PFSK-1 (cell line): ENCODE measurements around the gene UAP1L1.
A peak's percentile ranks its signal among the peaks of the same experiment; 100 is the strongest.

Experiments used
- FOXP2 ChIP-seq: optimal IDR thresholded peaks from 2 replicates; pipeline ENCODE3; 2011; ENCODE audit warnings: borderline replicate concordance, control low read depth, inconsistent platforms; ENCODE audit not compliant: insufficient read depth; ENCODE audit errors: extremely low read length, extremely low read depth
- POLR2AphosphoS5 ChIP-seq: IDR thresholded peaks from 2 replicates; pipeline ENCODE4 v1.6.1; 2012; ENCODE audit warnings: low read depth, mild to moderate bottlenecking, control low read depth, low read length, moderate library complexity
- SIN3A ChIP-seq: IDR thresholded peaks from 2 replicates; pipeline ENCODE4 v1.6.1; 2012; ENCODE audit warnings: mild to moderate bottlenecking, low read length, moderate library complexity, borderline replicate concordance; ENCODE audit not compliant: insufficient read depth
- TAF1 ChIP-seq: IDR thresholded peaks from 2 replicates; pipeline ENCODE4 v1.6.1; 2012; ENCODE audit warnings: low read length, control low read depth, borderline replicate concordance; ENCODE audit not compliant: insufficient read depth
- TF ChIP-seq, protein P1 (sequence below), 2 experiments: IDR thresholded peaks; 2 replicates each; pipeline versions ENCODE4 v1.6.1 to v1.8.0; 2011 to 2012; ENCODE audit warnings: low read depth in 2 of 2, low read length in 2 of 2, control low read depth in 1 of 2, inconsistent platforms in 1 of 2, mild to moderate bottlenecking in 1 of 2, moderate library complexity in 1 of 2; ENCODE audit not compliant: insufficient read depth in 1 of 2

Gene UAP1L1

DNA sequence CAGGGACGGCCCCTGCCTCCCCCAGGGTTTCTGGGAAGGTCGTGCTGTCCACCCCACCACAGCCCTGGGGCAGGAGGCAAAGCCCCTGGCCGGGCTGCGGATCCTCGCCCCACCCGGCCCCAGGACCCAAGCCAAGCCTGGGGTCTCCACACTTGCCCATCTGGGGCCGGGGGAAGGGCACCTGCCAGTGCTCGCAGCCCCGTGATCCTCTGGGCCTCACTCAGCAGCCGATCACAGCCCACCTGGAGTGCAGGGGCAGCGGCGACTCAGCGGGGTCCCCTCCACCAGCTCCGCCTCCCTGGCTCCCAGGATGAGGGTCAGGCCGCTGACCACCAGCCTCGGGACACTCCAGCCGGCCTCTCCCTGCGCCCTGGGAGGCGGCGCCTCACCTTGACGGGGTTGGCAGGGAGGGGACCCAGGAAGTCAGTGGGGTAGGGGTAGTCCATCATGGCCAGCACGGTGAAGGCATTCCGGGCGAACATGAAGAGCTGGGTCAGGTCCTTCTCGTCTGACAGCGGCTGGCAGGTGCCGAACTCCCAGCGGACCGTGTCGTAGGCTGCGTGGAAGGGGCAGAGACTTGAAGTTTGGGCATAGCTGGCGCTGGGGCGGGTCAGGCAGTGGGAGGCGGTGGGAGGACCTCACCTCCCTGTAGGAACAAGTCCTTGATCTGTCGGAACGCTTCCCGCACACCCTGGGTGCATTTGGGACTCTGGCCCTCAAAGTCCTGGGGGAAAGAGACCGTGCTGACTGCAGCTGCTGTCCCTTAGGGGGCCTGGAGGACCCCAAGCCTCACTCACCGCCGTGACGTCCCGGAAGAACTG lies 35.5 kb downstream of the UAP1L1 start:
- no peak for TF ChIP-seq FOXP2

DNA sequence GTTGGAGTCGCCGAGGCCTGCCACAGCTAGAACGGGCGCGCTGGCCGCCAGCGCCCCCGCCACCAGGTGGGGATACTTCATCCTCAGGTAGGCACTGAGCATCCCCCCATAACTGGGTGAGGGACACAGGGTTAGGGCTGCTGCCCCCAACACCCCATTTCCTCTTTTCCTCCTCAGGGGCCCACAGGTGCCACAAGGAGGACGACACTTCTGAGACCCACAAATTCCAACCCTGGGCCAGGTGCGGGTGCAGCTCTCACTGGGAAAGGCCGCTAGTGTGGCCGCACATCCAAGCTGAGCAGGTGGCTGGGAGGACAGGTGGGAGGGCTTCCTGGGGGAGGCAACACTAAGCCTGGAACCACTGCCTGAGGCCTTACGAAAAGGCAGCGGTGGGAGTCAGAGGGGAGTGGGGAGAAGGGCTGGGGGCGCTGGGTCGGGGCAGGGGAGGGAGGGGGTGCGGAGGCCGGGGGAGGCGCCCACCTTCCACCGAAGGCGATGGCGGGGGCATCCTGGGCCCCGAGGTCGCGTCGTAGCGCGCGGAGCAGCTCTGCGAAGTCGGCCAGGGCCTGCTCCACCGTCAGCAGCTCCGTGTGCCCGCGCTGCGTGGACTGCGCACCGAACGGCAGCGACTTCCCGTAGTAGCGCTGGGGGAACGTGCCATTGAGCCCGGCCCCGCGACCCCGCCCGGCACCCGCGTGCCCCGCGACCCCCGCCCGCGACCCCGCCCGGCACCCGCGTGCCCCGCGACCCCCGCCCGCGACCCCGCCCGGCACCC lies 36.3 kb downstream of the UAP1L1 start:
- no peak for TF ChIP-seq SIN3A
- TF ChIP-seq POLR2AphosphoS5, result no peak
- TF ChIP-seq TAF1, result no peak
- no peak for TF ChIP-seq FOXP2

DNA sequence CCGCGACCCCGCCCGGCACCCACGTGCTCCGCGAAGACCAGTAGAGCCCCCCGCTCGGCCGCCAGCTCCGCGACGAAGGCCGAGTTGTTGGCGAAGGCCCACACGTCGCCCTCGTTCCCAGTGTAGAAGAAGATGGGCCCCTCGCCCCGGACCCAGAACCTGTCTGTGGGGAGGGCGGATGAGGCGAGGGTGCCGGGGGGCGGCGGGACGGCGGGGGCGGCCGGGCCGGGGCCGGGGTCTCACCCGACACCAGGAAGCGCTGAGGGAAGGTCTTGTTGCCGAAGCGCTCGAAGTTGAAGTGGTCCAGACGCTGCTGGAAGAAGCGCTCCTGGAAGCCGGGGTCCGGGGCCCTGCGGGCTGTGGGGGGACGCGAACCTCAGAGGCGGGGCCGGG lies 36.9 kb downstream of the UAP1L1 start:
- TF ChIP-seq FOXP2, result no peak
- TF ChIP-seq, protein P1, sequence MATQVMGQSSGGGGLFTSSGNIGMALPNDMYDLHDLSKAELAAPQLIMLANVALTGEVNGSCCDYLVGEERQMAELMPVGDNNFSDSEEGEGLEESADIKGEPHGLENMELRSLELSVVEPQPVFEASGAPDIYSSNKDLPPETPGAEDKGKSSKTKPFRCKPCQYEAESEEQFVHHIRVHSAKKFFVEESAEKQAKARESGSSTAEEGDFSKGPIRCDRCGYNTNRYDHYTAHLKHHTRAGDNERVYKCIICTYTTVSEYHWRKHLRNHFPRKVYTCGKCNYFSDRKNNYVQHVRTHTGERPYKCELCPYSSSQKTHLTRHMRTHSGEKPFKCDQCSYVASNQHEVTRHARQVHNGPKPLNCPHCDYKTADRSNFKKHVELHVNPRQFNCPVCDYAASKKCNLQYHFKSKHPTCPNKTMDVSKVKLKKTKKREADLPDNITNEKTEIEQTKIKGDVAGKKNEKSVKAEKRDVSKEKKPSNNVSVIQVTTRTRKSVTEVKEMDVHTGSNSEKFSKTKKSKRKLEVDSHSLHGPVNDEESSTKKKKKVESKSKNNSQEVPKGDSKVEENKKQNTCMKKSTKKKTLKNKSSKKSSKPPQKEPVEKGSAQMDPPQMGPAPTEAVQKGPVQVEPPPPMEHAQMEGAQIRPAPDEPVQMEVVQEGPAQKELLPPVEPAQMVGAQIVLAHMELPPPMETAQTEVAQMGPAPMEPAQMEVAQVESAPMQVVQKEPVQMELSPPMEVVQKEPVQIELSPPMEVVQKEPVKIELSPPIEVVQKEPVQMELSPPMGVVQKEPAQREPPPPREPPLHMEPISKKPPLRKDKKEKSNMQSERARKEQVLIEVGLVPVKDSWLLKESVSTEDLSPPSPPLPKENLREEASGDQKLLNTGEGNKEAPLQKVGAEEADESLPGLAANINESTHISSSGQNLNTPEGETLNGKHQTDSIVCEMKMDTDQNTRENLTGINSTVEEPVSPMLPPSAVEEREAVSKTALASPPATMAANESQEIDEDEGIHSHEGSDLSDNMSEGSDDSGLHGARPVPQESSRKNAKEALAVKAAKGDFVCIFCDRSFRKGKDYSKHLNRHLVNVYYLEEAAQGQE (IDR thresholded peaks at IDR 0.05; ENCODE audit: insufficient read depth in 1 of 2, low read depth in 2 of 2, low read length in 2 of 2), result no peak
- TF ChIP-seq POLR2AphosphoS5, result no peak
- no peak for TF ChIP-seq SIN3A
- no peak for TF ChIP-seq TAF1

DNA sequence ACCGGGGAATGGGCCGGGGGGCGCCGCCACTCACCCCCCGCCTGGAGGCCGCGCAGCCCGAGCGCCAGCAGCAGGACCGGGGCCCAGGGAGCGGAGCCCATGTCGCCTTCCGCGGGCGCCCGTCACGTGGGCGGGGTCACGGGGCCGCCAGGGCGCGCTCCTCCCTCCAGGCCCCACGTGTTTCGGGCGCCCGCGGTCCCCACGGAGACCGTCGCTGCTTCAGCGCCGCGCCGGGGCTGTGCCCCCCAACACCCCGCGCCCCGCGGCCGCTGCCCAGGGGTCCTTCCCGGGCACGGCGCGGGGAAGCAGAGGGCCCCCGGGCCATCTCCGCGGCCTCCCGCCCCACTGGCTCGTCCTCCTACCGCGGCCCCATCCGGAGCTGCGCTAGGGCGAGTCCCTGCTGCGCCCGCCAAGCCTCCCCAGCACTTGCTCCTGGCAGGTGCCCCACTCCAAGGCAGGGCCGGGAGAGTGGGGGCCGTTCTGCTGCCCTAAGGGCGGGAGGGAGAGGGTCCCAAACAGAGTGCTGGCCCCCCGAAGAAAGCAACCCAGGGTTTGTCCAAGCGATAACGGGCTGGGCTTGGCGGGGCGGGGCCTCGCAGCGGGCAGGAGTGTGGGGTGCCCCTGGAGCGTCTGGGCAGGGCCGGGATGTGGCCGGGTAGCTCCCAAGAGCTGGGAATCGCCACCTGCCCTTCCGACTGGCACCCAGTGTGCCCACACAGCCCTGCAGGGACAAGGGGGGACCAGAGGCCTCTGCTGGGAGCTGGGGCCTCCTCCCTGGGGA lies 37.5 kb downstream of the UAP1L1 start, which contains the start of gene DPP7:
TSS of gene DPP7 (minus strand) at position 121 of the 781 bp plus-strand sequence. CDS start at position 101, 20 bp downstream.
- 0 out of 2 replicates have a peak, but pooled peaks have one; percentile 55 for TF ChIP-seq TAF1
- no peak for TF ChIP-seq SIN3A
- TF ChIP-seq FOXP2, result no peak
- TF ChIP-seq POLR2AphosphoS5, result peak; percentile 62
- TF ChIP-seq, protein P1 (IDR thresholded peaks at IDR 0.05; ENCODE audit: insufficient read depth in 1 of 2, low read depth in 2 of 2, low read length in 2 of 2), result no peak

DNA sequence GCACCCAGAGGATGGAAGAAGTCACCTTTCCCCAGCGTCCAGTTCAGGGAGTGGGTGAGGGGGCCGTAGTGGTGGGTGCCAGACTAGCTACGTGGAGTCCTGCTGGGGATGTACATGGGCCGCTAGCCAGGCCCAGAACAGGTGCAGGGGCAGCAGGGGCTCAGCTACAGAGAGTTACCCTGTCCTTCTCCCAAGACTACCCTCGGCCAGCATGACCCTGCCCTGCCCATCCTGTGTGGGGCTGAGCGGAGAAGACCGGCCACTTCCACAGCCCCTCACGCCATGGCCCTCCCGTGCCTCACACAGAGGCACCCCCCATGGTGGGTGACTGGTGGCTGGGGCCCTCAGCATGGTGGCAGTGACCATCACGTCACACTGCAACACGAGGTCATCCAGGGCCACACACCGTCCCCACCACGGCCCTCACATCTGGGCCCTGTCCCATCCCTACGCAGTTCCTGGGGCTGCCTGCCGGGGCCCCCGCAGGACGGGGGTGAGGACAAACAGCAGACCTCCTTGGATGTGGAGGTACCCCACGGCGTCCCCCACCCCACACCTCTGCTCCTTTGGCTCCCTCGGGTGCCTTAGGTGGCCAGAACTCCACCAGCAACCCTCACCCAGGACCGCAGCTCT lies 38.2 kb downstream of the UAP1L1 start:
- TF ChIP-seq SIN3A (no peak), FOXP2 (no peak), TAF1 (no peak), POLR2AphosphoS5 (no peak)
- TF ChIP-seq, protein P1 (IDR thresholded peaks at IDR 0.05; ENCODE audit: insufficient read depth in 1 of 2, low read depth in 2 of 2, low read length in 2 of 2), result no peak
